ENCODE results near the gene ARHGEF19.

GRCh38 chr1:16191309-16191708 lies 21.1 kb downstream of the ARHGEF19 start:
- TF ChIP-seq POLR2A (IDR thresholded peaks at IDR 0.05), result no peak
- TF ChIP-seq, protein P1, sequence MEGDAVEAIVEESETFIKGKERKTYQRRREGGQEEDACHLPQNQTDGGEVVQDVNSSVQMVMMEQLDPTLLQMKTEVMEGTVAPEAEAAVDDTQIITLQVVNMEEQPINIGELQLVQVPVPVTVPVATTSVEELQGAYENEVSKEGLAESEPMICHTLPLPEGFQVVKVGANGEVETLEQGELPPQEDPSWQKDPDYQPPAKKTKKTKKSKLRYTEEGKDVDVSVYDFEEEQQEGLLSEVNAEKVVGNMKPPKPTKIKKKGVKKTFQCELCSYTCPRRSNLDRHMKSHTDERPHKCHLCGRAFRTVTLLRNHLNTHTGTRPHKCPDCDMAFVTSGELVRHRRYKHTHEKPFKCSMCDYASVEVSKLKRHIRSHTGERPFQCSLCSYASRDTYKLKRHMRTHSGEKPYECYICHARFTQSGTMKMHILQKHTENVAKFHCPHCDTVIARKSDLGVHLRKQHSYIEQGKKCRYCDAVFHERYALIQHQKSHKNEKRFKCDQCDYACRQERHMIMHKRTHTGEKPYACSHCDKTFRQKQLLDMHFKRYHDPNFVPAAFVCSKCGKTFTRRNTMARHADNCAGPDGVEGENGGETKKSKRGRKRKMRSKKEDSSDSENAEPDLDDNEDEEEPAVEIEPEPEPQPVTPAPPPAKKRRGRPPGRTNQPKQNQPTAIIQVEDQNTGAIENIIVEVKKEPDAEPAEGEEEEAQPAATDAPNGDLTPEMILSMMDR (IDR thresholded peaks at IDR 0.05), result no peak

All from testis (tissue), 2 donors.